Panc1 (cell line): Measurements from ENCODE around the gene STK24.

Experiments
- CTCF ChIP-seq: fragments of 450-650 bp; IDR thresholded peaks from 2 replicates; pipeline ENCODE4 v1.5.1; 2017; ENCODE audit warnings: mild to moderate bottlenecking
- POLR2AphosphoS5 ChIP-seq: IDR thresholded peaks from 2 replicates; pipeline ENCODE4 v1.6.1; 2012; ENCODE audit warnings: mild to moderate bottlenecking, low read depth, low read length, moderate library complexity
- TCF7L2 ChIP-seq: IDR thresholded peaks from 2 replicates; pipeline ENCODE4 v1.6.1; 2011; ENCODE audit warnings: mild to moderate bottlenecking, low read depth, low read length, inconsistent platforms

- TF ChIP-seq POLR2AphosphoS5 (no peak), CTCF (no peak), TCF7L2 (no peak)
Observed at GRCh38 chr13:98458431-98458830, 118.5 kb downstream of the STK24 start.
